SK-N-SH (cell line): Measurements from ENCODE around the gene FAM227B.

Experiments
- CTCF ChIP-seq: fragments of 200-600 bp; sonication (generic); IDR thresholded peaks from 2 replicates; pipeline ENCODE4 v1.6.1; 2017; ENCODE audit warnings: antibody characterized with exemption, mild to moderate bottlenecking, moderate library complexity
- EP300 ChIP-seq, 2 experiments: IDR thresholded peaks; 2 replicates each; pipeline versions ENCODE4 v1.4.0 to v1.6.1; 2012; ENCODE audit warnings: borderline replicate concordance in 1 of 2, low read depth in 1 of 2, low read length in 1 of 2
- POLR2AphosphoS5 ChIP-seq: IDR thresholded peaks from 2 replicates; pipeline ENCODE4 v1.6.1; 2012; ENCODE audit warnings: low read depth, low read length
- TEAD4 ChIP-seq: IDR thresholded peaks from 2 replicates; pipeline ENCODE4 v1.4.0; 2012; ENCODE audit warnings: mild to moderate bottlenecking, borderline replicate concordance; ENCODE audit not compliant: insufficient read depth
- TF ChIP-seq, protein P1 (sequence below): fragments of 150-350 bp; IDR thresholded peaks from 2 replicates; pipeline ENCODE4 v1.6.1; 2016; ENCODE audit warnings: mild to moderate bottlenecking, low read depth, low read length

DNA sequence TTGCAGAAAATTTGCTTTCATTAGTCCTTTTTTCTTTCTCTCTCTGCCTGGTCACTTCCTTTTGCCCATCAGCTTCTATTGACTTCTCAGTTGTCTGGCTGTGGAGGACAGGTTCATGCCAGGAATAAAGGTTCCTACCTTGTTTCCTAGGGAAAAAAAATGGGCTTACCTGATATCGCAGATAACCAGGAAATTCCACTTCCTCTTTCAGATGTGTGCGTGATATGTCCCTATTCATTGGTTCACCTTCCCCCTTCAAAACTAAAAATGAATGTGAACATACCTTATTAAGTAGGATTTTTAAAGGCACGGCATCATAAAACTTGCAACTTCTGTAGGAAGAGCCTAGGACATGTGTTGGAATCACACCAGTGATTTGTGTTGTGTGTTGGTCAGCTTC is 317.6 kb downstream of the FAM227B start:
- TF ChIP-seq POLR2AphosphoS5 (no peak), TEAD4 (no peak), EP300 (IDR thresholded peaks at IDR 0.05; ENCODE audit: borderline replicate concordance in 1 of 2, low read depth in 1 of 2, low read length in 1 of 2) (no peak), CTCF (no peak)
- TF ChIP-seq, protein P1, sequence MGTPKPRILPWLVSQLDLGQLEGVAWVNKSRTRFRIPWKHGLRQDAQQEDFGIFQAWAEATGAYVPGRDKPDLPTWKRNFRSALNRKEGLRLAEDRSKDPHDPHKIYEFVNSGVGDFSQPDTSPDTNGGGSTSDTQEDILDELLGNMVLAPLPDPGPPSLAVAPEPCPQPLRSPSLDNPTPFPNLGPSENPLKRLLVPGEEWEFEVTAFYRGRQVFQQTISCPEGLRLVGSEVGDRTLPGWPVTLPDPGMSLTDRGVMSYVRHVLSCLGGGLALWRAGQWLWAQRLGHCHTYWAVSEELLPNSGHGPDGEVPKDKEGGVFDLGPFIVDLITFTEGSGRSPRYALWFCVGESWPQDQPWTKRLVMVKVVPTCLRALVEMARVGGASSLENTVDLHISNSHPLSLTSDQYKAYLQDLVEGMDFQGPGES = no peak
